Stomach smooth muscle (tissue), 2 donors: ENCODE data around the gene HID1.

Source experiments
- H3K27ac ChIP-seq: one replicate; pipeline ENCODE4 v1.7.0; 2013; ENCODE audit warnings: mild to moderate bottlenecking, low read length, inconsistent platforms
- H3K27me3 ChIP-seq, 2 donors: one replicate each; pipeline ENCODE4 v1.7.0; 2013; ENCODE audit warnings: low read length in 2 of 2; ENCODE audit not compliant: insufficient read depth in 2 of 2, control insufficient read depth in 1 of 2
- H3K36me3 ChIP-seq, 2 donors: one replicate each; pipeline ENCODE4 v1.7.0; 2013; ENCODE audit warnings: low read length in 2 of 2; ENCODE audit not compliant: control insufficient read depth in 2 of 2, insufficient read depth in 2 of 2
- H3K4me1 ChIP-seq: one replicate; pipeline ENCODE4 v1.7.0; 2013; ENCODE audit warnings: low read length; ENCODE audit not compliant: control insufficient read depth, insufficient read depth
- H3K4me3 ChIP-seq, 2 donors: one replicate each; pipeline ENCODE4 v1.7.0; 2013; ENCODE audit warnings: low read length in 2 of 2
- H3K9ac ChIP-seq, 2 donors: one replicate each; pipeline ENCODE4 v1.7.0; 2013; ENCODE audit warnings: low read length in 2 of 2, mild to moderate bottlenecking in 1 of 2
- H3K9me3 ChIP-seq, 2 donors: one replicate each; pipeline ENCODE4 v1.7.0; 2013; ENCODE audit warnings: low read length in 2 of 2; ENCODE audit not compliant: control insufficient read depth in 2 of 2
- donor health status: healthy.
- donor health status: Pancreatic carcinoma.

Gene HID1

DNA sequence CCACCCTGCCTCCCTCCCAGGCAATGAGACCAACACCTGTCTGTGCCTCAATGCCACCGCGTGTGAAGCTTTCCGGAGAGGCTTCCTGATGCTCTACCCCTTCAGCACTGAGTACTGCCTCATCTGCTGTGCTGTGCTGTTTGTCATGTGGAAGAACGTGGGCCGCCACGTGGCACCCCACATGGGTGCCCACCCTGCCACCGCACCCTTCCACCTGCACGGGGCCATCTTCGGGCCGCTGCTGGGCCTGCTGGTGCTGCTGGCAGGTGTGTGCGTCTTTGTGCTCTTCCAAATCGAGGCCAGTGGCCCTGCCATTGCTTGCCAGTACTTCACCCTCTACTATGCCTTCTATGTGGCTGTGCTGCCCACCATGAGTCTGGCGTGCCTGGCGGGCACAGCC is 25.9 kb downstream of the HID1 start:
- Histone ChIP-seq H3K4me1 (no peaks in the 10 kb centered on the region), H3K27me3 (peaks cover 13 to 22% of the 10 kb centered on the region in 2 donors), H3K36me3 (no peaks in the 10 kb centered on the region)

DNA sequence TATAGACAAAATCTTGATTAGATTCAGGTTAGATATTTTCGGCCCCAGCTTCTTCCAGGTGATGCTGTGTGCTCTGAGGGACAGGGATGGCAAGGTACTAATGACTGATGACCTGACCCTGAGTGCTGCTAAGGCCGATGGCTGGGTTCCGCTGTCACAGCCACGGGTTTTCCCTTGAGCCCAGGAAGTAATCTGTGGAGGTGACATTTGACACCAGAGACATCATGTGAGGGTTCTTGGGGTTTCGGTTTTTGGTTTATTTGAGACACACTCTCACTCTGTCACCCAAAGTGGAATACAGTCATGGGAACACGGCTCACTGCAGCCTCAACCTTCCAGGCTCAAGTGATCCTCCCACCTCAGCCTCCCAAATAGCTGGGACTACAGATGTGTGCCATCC is 27.0 kb downstream of the HID1 start:
- H3K4me3 ChIP-seq = no peak overlapping the region
- peaks cover 15 to 29% of the 10 kb centered on the region in 2 donors for H3K27me3 ChIP-seq
- H3K36me3 ChIP-seq = no peaks in the 10 kb centered on the region
- H3K9ac ChIP-seq = no peak overlapping the region
- H3K27ac ChIP-seq = no peak overlapping the region
- H3K9me3 ChIP-seq = no peaks in the 10 kb centered on the region
- H3K4me1 ChIP-seq = no peaks in the 10 kb centered on the region

More for the DNA sequence above, 25.9 kb downstream of the HID1 start:
- H3K9ac ChIP-seq = no peak overlapping the region
- no peak overlapping the region for H3K27ac ChIP-seq
- H3K4me3 ChIP-seq = no peak overlapping the region
- H3K9me3 ChIP-seq = no peaks in the 10 kb centered on the region

DNA sequence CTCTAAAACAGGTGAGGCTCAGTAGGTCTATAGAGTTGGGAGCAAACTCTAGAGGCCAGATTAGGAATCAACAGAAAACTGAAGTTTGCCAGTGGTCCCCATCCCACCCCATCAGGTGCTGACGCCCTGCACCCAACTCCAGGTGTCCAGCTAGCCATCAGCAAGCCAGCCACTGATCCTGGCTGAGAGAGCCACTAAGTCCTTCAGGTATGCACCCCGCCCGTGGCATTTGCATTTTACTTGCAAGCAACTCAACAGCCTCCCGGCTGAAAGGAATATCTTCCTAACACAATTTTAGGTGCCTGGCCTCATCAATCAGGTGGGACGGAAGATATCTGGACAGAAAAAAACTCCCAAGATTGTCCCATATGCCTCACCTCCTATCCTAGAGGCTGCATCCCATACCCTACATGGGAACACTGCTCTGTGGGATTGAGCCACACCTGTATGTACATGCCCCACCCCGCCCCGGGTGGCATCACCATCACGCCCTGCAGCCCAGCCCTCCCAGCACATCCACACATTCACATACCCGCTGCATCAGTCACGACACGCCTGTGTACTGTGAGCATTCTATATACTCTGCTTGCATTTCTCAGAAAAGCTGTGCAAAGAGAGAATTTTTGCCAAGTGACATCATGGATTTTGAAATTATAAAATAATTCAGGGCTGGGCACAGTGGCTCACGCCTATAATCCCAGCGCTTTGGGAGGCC is 28.6 kb downstream of the HID1 start:
- peaks cover 18 to 26% of the 10 kb centered on the region in 2 donors for H3K27me3 ChIP-seq

DNA sequence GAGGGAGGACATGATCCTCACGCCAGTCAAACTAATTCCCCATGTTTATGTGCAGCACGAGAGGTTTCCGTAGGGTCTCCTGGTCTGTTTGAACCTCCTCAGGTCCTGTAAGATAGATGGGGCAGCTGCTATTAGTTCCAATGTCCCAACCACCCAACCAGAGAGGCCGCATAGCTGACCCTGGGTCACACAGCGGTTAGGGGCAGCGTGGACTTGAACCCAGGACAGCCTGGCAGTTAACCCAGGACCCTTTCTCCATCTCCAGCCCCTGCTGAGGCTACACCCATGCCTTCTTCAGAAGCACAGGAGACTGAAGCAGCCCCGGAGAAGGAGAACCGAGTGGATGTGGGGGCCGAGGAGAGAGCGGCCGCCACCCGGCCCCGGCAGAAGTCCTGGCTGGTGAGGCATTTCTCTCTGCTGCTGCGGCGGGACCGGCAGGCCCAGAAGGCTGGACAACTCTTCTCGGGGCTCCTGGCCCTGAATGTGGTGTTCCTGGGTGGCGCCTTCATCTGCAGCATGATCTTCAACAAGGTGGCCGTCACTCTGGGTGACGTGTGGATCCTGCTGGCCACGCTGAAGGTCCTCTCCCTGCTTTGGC is 31.3 kb downstream of the HID1 start:
- Histone ChIP-seq H3K4me3 (no peak overlapping the region), H3K9me3 (no peaks in the 10 kb centered on the region), H3K27ac (no peak overlapping the region), H3K36me3 (no peaks in the 10 kb centered on the region), H3K4me1 (no peaks in the 10 kb centered on the region), H3K27me3 (peaks cover 36% of the 10 kb centered on the region in 2 donors), H3K9ac (no peak overlapping the region)

More for the DNA sequence above, 28.6 kb downstream of the HID1 start:
- Histone ChIP-seq H3K4me1 (no peaks in the 10 kb centered on the region), H3K27ac (no peak overlapping the region), H3K9me3 (no peaks in the 10 kb centered on the region), H3K9ac (no peak overlapping the region), H3K4me3 (no peak overlapping the region), H3K36me3 (no peaks in the 10 kb centered on the region)

DNA sequence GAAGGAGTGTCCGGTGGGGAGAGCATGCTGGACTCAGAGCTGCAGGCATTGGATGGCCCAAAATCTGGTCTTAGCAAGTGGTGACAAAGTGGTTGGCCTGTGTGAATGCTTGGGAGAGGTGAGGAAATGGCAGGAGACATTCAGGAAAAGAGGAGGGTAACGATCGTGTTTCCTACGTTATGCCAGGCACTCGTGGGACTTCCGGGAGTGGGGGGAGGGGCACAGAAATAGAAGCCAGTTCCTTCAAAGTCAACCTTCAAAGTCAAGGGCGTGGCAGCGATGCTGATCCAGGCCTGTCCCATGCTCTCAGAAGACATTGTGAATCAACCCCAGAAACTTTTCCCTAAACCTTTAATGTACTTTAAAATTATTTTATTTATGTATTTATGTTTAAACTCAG is 33.0 kb downstream of the HID1 start:
- peaks cover 43 to 52% of the 10 kb centered on the region in 2 donors for H3K27me3 ChIP-seq
- no peak overlapping the region for H3K9ac ChIP-seq
- H3K27ac ChIP-seq = no peak overlapping the region
- H3K9me3 ChIP-seq = no peaks in the 10 kb centered on the region
- H3K4me3 ChIP-seq = no peak overlapping the region
- H3K4me1 ChIP-seq = peaks cover 6% of the 10 kb centered on the region
- H3K36me3 ChIP-seq = no peaks in the 10 kb centered on the region

DNA sequence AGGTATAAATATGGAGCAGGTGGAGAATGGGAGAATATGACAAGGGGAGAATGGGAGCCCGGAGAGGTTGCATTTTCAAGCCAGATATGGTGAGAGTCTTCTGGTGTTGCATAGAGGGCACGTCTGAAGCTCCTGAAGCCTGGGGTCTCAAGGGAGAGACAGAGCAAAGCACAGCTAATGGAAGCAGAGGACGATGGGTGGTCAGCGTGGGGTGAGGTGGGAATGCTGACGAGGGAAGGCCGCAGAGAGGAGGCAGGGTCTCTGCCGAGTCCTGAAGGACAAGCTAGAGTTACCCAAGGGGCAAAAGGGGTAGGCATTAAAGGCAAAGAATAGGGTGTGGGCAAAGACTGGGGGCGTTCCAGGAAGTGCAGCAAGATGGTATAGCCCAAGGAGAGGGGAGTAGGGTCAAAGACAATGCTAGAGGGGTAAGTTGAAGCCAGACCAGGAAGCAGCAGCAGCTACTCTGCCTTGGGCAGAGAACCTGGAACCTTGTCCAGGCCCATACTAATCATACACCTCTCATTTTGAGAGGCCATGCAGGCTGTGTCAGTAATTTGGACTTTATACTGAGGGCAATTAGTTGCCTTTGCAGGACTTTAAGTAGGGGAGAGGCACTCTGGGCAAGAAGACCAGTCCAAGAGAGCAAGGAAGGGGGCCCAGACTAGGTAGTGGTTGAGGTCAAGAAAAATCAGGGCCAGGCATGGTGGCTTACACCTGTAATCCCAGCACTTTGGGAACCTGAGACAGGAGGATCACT is 34.2 kb downstream of the HID1 start:
- H3K9me3 ChIP-seq = no peaks in the 10 kb centered on the region
- no peak overlapping the region for H3K27ac ChIP-seq
- no peak overlapping the region for H3K4me3 ChIP-seq
- H3K9ac ChIP-seq = no peak overlapping the region
- no peaks in the 10 kb centered on the region for H3K36me3 ChIP-seq
- H3K27me3 ChIP-seq = peaks cover 45 to 48% of the 10 kb centered on the region in 2 donors
- H3K4me1 ChIP-seq = peaks cover 6% of the 10 kb centered on the region

DNA sequence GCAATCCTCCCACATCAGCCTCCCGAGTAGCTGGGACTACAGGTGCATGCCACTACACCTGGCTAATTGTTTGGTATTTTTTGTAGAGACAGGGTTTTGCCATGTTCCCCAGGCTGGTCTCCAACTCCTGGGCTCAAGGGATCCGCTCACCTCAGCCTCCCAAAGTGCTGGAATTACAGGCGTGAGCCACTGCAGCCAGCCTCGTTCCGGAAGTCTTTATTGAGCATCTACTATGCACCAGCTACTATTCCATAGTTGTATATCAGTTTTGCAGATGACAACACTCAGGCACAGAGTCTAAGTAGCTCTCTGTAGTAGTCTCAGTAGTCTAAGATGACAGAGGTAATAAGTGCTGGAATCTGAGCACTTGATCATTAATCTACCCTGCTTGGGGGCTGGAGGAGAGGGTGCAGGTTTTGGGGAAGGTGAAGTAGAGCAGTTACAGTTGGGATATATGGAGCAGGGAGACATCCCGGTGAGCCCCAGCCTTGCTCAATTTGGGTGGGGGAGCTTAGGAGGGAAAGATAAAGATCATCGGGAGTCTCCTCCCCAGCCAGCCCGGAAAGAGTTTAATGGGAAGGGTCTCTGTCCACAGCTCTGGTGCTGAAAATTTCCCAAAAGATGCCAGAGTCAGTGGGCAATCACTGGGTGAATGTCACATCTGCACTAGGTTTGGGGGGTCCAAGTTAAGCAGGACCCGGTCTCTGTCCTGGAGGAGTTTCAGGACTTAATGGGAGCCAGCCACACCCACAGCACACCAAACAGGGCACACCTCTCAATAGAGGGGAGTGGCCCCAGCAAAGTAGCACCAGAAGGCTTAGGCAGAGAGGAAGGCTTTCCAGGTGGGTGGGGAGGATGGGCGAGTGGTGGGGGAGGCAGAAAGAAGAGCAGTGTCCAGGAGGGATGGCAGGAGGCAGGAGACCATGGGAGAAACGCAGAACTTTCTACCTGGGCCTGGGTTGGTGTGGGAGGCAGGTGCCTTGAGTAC is 35.2 kb downstream of the HID1 start:
- no peaks in the 10 kb centered on the region for H3K36me3 ChIP-seq
- H3K4me1 ChIP-seq = peaks cover 6% of the 10 kb centered on the region
- H3K9me3 ChIP-seq = no peaks in the 10 kb centered on the region
- no peak overlapping the region for H3K9ac ChIP-seq
- H3K27ac ChIP-seq = no peak overlapping the region
- H3K4me3 ChIP-seq = no peak overlapping the region
- H3K27me3 ChIP-seq = peaks cover 48 to 54% of the 10 kb centered on the region in 2 donors

DNA sequence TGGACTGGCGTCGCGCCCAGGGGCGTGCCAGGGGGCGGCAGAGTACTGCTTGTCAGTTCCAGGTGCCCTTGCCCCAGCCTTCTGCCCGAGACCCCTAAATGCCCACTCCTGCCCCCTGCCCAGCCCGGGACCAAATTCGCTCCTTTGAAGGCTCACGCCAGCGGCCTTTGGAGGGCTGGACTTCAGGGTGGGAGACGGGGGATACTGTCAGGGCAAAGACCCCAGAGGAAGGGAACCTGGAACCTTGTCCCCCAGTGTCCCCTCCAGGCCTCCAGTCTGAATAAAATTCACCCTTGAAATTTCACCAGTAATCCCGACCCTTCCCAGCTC is 36.1 kb downstream of the HID1 start:
- H3K4me3 ChIP-seq = no peak overlapping the region

DNA sequence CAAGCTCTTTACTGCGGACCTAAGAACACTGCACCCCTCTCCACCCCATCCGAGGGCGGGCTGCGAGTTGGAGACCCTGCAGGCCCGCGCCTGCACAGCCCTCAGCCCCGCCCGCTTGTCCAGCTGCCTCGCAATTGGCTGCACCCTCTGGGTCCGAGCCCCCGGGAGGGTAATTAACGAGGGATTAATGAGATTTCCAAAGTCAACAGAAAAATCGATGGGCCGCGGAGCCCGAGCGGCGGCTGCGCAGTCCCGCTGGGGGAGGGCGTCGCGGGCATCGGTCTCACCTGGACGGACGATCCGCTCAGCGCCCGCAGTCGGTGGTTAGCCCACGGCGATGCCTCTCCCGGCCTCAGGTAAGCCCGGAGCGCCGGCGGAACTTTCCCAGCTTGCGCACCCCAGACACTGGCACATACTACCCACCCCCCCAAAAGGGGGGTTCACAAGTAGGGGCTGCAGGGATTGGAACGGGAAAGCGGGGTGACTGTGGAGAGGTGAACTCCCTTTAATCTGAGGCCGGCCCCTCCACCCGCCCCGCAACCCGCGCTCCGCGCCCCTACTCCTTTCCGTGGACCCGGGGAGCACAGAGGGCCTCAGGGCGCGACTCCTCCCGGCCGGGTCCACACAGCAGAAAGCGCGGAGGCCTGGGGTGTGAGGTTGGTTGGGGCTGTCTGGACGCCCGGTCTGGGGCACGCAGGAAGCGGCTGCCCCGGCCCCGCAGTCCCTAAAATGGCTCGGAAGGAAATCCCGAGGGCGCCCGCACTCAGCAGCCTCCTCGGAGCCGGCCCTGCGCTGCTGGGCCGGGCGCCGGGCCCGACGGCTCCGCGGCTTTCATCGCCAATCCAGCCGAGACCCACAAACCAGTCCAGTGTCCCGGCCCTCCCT is 36.7 kb downstream of the HID1 start, which contains the start of gene OTOP3:
Gene OTOP3, plus strand, starts transcription at position 314 of the 885 bp plus-strand sequence. Its CDS starts 24 bp downstream, at position 338.
- Histone ChIP-seq H3K27me3 (peaks cover 46 to 49% of the 10 kb centered on the region in 2 donors), H3K9ac (no peak within 1 kb of the TSS), H3K27ac (no peak within 1 kb of the TSS), H3K4me3 (no peak within 1 kb of the TSS), H3K4me1 (peaks cover 6% of the 10 kb centered on the region), H3K9me3 (no peaks in the 10 kb centered on the region), H3K36me3 (no peaks in the 10 kb centered on the region)

More for the DNA sequence above, 36.1 kb downstream of the HID1 start:
- Histone ChIP-seq H3K27me3 (peaks cover 43 to 54% of the 10 kb centered on the region in 2 donors), H3K36me3 (no peaks in the 10 kb centered on the region), H3K4me1 (peaks cover 6% of the 10 kb centered on the region), H3K9ac (no peak overlapping the region), H3K27ac (no peak overlapping the region), H3K9me3 (no peaks in the 10 kb centered on the region)
